Germinal center (tissue), 1 donor: ENCODE data around the gene TSHR.
A peak's percentile ranks its signal among the peaks of the same experiment; 100 is the strongest.
"Not testable (repeated sequence)": the region's sequence is repeated elsewhere in the genome, so short reads cannot be mapped to it uniquely, and the experiment has no call there.

ENCODE experiments used
- DNase-seq: peaks from one replicate; pipeline ENCODE4 v3.0.0; 2012; ENCODE audit warnings: mixed read lengths, low spot score

Gene TSHR

DNA sequence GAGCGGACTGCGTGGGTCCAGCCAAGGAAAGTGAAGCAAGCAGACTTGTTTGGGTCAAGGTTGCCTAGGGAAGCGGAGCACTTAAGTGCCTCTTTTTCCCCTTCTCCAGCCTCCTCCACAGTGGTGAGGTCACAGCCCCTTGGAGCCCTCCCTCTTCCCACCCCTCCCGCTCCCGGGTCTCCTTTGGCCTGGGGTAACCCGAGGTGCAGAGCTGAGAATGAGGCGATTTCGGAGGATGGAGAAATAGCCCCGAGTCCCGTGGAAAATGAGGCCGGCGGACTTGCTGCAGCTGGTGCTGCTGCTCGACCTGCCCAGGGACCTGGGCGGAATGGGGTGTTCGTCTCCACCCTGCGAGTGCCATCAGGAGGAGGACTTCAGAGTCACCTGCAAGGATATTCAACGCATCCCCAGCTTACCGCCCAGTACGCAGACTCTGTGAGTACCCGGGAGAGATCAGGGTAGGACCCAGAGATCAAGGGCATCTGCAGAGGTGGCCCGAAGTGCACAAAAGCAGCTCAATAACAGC lies at the start of gene TSHR:
Gene TSHR (plus strand): TSS at position 206 of the 526 bp plus-strand sequence. CDS start 60 bp downstream, at position 266.
- peak; percentile 5 for DNase-seq

DNA sequence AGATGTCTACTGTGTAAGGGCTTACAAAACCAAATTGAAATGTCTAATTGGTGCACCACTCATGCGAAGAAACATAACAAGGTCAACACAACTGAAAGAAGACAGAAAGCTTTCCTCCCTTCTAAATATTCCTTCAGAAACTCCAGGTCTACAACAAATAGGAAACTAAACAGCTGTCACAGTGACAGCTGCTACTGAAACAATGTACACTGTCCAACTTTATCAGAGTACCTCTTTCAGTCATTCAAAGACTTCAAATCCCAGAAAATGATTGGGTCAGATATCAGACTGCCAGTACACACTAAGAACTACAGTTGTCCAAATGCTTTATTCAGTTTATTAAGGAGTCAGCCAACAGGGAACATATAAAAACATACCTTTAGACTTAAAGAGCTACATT lies 49.1 kb upstream of the TSHR start:
- no peak for DNase-seq

DNA sequence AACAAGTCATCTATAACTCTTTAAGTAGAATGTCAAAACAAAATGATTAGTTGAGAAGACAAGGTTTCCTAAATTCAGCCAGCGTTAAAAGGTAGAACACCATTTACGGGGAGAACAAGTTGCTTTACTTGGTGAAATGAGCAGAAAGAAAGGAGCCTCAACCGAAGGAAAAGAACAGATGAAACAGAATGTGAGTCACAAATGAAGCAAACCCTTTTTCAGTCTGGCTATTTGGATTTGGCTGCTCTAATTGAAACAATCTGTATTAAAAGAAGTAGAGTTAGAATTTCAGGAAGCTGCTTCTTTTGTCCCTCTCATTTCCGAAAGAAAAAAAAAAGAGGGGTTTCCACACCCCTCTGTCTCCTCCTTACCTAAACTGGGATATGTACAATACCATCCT lies 48.5 kb upstream of the TSHR start:
- no peak for DNase-seq

DNA sequence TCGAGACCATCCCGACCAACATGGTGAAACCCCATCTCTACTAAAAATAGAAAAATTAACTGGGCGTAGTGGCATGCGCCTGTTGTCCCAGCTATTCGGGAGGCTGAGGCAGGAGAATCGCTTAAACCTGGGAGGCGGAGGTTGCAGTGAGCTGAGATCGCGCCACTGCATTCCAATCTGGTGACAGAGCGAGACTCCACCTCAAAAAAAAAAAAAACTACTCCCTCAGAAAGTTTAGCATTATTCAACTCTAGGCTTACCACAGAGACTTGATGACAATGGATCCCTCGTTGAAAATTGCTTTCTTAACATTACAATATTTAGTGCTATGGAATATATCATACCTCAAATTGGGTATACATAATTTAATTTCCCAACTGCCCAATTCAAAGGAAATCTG lies 43.4 kb upstream of the TSHR start:
- DNase-seq = not testable (repeated sequence)

DNA sequence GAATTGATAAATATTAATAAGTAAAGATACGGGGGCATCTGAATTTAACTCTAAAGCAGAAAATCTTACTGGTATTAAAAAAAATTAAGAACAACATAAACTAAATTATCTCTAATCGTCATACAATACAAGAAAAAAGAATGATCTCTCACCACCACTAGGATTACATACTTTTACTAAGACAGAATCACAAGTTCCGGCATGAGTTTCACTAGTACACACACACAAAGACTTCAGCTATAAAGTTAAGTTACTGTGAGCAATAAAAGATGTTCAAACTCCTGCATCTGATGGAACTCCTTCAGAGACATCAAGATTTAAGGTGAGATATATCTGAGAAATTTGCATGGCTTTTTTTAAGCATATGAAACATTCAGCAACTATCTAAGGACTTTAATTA lies 35.8 kb upstream of the TSHR start:
- DNase-seq = no peak

DNA sequence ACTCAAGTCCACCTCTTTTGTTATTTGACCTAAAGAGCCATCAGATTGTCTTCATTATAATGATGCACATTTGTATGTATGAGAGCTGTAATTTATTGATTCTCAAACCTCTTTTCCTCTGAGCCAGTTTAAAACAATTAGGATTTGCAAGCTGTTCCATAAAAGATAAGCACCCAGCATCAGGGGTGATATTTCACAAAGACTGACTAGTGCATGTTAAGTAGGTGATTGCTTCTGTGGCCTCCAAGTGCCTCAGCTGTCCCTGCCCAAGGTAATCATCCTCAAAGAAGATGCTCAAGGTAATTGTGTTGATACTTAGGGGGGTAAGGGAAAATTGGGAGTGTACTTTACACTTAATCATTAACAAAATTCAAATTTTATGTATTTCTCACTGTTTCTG lies 32.1 kb upstream of the TSHR start:
- no peak for DNase-seq

DNA sequence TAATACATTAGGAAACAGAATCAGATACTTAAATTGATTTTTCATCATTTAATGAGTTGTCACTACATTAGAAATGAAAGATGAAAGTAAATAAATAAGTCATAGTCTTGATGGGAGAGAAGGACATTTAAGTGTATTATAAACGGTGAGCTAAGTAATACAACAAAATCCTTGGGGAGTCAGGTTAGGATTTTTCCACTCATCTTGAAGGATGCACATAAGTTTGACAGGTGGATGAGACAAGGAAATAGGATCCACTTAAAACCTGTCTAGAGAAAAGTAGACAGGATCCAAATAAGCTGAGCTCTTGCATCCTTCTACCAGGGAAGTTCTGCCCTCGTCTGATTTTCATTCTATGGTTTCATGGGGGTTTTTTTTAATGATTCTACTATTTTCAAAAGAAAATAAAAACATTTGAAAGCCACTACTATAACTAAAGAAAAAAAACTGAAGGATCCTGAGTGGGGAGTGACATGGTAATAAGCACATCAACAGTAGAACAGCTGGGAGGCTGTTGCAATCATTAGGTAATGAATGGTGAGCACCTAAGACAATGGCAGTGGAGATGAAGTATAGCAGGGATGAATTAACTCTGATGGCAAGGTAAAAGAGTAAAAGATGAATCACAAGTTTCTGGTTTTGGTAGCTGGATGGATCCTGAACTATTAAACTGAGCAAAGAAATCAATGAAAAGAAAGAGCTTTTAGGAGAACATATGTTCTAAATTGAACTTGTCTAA lies 30.9 kb upstream of the TSHR start:
- no peak for DNase-seq

DNA sequence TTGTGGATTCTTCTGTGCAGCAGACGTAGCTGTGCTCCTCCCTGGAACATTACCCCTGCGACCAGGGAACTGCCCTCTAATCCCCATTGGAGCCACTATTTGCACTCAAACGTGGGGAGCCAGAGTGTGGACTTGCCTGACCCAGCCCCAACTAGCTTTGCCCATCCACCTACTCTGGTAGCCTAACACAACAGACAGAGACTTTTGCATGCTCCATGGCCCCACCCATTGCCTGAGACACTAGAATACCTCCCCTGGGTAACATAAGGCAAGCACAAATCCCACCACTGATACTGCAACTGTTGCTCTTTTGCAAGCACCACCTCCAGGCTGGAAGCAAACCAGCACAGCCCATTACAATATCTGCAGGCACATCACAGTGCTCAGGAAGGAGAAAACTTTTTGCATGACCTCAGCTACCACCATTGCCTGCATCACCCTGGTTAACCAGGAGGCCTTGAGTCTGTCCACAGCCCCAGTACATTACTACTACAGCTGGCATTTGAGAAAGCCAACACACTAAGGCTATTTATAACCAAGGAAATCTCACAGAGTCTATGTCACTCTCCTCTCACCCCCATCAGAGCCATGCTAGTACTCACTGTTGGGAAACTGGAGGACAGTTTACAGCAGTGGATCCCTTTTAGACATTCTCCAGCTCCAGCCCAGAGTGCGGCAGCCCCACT lies 28.9 kb upstream of the TSHR start:
- DNase-seq = no peak

DNA sequence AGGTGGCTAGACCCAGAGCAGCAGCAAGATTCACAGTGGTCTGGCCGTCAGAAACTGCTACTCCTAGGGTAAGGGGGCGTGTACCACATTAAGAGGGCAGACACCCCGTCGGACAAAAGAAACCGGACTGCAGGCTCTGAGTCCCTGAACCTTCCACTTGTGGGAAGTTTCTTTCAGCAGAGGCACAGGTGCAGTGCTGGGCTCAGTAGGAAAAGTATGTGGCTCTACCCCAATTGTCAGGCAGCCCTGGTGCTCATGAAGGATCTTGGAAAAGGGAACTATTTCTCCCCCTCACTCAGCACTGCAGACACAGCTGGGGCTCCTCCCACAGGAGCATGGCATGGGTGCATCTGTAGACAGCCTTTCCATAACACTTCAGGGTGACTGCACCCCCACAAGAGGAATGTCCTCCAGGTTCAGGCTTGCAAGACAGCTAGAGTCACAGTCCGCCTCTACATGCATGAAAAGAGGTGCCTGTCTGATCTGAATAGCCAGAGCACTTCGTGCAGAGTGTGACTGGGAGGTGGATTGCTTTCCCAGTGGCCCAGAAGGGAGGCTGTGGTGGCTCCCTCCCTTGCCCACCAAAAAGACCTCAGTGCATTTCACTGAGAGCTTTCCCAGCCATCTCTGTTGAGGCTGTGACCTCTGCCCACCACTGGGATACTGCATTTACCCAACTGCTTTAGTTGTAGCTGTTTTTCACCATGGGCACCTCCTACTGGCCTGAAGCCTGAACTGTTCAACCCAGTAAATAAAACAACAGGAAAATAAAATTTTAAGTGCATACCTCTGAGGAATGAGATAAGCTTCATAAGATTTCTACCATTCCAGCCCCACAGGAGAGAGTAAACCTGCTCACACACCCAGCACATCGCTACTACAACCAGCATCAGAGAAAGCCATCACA lies 28.1 kb upstream of the TSHR start:
- DNase-seq = no peak

DNA sequence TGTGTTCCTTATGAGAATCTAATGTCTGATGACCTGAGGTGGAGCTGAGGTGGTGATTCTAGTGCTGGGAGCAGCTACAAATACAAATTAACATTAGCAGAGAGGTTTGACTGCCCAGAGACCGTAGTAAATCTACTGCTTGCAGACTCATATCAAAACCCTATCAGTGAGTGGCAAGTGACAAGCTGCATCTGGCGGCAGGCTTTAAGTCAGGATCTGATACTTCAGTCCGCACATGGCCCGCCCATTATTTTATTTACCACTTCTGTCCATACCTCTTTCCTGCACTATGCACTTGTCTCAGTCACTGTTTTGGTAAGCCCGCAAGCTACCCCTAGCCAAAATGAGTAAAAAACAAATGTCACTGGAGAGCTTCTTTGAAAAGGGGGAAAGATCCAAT lies 25.3 kb upstream of the TSHR start:
- no peak for DNase-seq

DNA sequence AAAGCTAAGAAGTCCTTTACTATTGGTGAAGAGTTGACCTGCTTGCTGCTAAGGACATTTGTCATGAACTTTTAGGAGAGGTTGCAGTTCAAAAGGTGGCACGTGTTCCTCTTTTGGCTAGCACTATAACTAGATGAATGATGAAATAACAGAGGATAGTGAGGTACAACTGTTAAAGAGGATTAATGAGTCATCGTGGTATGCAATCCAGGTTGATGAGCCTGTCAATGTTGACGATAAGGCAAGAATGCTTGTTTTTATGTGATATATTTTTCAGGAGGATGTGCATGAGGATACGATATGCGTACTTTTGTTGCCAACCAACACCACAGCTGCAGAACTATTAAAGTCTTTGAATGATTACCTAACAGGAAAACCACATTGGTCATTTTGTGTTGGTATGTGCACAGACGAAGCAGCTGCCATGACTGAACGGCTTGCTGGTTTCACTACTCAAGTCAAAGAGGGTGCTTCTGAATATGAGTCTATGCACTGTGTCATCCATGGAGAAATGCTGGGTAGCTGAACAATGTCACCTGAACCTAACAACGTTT lies 24.5 kb upstream of the TSHR start:
- peak; percentile 11 for DNase-seq

DNA sequence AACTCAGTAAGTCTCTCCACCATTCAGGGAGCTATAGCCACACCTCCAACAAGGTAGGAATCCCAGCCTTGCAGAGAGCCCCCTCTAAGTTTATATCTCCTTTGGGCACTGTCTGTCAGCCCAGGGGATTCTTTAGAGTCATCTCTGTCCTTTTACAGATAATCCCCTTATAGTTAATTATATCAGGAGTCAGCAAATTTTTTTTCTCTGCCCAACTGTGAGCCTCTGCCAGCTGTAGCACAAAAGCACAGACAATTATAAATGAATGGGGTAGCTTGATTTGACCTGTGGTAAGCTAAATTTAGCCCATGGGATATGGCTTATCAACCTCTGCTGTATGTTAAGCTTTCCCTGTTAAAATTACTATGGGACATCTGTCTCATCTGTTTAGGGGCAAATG lies 22.1 kb upstream of the TSHR start:
- DNase-seq = no peak

DNA sequence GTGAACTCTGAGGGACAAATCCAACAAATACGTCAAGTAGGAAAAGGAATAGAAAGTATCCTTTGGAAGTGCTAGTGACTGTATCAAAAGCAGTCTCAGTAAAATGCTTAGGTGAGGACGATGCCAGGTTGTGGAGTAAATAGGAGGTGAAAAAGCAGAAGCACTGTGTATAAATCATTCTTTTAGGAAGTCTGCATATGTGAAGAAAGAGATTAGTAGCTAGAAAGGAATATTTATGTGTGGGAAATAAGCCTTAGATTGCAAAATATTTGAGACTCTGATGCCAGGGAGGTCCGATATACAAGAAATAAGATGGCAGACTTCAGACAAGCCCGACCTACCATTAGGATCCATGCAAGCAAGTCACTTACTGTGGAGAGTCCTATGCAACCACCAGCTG lies 21.7 kb upstream of the TSHR start:
- no peak for DNase-seq

DNA sequence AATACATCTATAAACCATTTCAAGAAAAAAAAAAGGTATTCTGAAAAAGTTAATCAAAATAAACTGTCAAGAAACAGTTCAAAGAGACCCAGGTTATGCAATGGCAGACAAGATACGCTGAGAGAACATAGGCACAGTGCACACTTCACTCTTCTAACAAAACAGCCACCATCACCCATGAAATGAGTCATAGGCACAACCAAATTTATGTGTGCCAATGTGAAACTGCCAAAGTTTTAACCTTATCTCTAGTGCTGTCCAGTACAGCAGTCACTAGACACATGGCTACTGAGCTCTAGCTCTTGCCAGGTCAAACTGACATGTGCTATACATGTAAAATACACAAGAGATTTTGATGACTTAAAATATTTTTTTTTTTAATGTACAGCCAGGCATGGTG lies 15.3 kb upstream of the TSHR start:
- DNase-seq = no peak

DNA sequence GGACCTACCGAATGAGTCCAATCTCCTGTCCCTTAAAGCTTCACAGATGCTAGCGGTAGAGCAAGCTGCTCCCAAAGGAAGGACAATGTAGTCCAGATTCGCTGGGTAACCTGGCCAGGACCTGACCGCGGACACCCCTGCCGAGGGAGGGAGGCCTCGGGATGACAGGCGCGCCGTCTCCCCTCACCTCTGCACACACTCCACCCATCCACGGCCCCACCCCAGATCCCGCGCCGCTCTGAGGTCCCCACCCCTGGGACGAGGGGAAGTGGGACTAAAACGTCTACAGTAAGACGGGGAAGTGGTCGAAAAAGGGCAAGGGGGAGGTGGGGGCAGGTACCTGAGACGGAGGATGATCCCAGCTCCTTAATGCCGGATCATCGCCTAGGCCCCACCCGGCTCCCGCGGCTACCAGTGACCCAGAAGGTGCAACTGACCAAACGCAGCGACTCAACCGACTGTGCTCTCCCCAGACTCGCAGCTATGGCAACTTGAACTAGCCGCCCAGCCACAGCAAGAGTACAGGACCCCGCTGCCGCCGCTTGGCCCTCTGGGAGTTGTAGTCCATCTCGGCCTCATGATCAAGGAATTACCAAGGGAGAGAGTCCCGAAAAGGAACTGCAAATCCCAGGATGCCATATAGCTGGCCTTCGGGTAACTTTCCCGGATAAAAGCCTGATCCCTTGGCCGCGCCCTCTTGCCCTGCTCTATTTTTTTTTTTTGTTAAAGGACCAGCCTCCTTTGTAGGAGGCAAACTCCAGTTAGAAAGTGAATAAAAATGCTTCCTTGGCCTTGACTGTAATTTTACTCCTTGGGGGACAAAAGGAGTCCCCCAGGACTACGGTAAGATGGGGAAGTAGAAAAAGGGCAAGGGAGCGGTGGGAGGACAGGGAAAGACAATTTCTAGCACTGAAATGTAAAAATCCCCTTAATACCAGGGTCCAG lies 13.9 kb upstream of the TSHR start, which contains the start of gene CEP128:
Gene CEP128 (minus strand): TSS at position 498 of the 945 bp plus-strand sequence.
- DNase-seq = peak; percentile 65

DNA sequence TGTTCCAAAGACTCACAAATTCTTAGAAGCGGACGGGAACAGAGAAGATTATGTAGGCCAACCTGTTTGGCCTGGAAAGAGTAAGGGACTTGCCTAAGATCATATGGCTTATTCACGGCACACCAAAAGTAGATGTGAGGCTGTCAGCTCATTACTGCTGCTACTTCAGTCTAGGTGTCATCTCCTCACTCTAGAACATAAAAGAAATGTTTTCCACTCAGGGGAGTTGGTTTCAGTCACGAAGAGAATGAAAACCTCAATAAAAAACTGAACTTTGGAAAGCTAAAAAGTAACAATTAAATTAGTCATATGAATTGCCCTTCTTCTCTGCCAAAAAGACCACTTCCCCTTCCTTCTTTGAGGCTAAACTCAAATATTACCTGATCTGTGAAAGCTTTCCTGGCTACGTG lies 13.2 kb upstream of the TSHR start:
- DNase-seq = no peak

DNA sequence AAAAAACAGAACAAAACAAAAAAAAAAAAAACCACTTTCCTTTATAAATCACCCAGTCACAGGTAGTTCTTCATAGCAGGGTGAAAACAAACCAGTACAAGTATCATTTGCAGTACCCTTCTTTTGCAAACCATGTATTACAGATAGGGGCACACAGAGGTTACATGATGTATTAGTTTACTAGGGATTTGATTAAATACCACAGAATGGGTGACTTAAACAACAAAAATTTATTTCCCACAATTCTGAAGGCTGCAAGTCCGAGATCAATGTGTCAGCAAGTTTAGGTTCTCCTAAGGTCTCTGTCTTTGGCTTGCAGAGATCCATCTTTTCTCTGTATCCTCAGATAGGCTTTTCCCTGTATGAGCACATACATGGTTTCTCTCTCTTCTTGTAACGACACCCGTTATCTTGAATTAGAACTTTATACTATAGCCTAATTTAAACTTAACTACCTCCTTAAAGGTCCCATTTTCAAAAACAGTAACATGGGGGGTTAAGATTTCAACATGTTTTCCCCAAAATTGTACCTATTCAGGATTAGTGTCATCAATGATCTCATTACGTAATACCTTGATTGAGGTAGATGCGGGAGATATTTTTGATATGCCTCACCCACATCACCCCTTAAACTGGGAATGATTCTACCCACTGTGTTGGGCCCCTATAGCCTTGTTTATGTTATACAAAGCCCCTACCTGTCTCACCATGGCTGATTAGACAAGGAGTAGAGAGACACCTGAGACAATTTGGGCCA lies 10.4 kb upstream of the TSHR start:
- DNase-seq = no peak

DNA sequence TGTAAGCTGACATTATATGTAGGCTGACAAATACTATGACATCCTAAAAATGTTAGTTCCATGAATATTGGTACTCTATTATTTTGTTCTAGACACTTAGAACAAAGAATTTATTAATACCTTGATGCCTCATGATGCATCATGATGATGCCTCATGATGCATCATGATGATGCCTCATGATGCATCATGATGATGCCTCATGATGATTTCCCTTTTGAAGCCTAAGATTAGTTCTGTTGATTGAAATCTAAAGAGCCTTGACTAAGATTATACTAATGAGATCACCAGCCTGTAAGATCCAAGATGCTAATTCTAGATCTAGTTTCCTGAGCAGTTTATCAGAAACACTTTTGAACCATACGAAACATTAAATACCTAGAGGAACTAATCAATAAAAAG lies 9.2 kb upstream of the TSHR start:
- no peak for DNase-seq

DNA sequence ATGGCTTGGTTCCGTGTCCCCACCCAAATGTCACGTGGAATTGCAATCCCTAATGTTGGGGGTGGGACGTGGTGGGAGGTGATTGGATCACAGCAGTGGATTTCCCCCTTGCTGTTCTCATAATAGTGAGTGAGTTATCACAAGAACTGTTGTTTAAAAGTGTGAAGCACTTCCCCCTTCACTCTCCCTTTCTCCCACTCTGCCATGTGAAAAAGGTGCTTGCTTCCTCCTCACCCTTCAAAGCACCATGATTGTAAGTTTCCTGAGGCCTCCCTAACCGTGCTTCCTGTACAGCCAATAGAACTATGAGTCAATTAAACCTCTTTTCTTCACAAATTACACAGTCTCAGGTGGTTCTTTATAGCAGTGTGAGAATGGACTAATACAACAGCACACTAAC lies 8.6 kb upstream of the TSHR start:
- DNase-seq = no peak

DNA sequence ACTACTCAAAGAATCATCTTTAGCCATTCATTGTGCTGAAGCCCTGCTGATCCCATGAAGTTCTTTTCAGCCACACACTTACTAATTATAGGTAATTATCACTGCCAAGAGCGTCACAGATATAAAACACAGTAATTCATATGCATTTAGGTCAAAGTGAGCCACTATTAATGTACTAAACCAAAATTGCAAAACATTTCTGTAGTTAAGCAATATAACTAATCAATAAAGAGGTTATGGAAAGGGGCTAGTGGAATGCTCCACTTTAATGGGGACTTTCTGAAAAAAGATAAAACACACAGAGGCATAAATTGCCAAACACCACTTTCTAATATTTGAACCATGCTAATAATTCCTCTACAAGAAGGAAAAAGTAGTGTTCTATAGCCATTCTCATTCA lies 7.1 kb upstream of the TSHR start:
- DNase-seq = no peak
